ENCODE results near the gene PDE8A.

The PDE8A gene

GRCh38 chr15:85044894-85045293, 63.2 kb downstream of the PDE8A start:
- Histone ChIP-seq H2AFZ (ENCODE audit: low read depth, low read length) (no peak overlapping the region), H3K9me3 (ENCODE audit: low read length) (no peaks in the 10 kb centered on the region), H3K27me3 (ENCODE audit: insufficient read depth, low read length) (no peaks in the 10 kb centered on the region), H3K4me1 (ENCODE audit: insufficient read depth, low read length) (no peaks in the 10 kb centered on the region), H3K36me3 (ENCODE audit: insufficient read depth, low read length) (no peaks in the 10 kb centered on the region), H3K4me3 (ENCODE audit: low read length) (no peak overlapping the region)

DNA sequence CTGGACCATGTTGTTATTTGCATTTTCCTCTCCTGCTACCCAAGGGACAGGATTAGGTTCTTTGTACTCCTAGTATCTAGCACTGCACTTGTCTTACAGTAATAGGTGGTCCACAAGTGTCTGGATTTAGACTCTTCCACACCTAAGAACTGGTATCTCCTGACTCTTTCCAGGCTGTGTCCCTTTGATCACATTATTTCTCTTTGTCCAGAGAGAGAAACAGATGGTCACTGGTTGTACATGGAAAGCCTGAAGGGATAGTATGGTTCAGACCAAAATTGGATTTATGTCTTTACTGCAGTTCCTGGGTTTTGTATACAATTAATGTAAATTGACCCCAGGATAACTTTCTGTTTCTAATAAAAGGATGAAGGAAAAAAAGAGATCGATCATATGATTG, 64.0 kb downstream of the PDE8A start:
- Histone ChIP-seq H3K27me3 (ENCODE audit: insufficient read depth, low read length) (no peaks in the 10 kb centered on the region), H3K4me1 (ENCODE audit: insufficient read depth, low read length) (no peaks in the 10 kb centered on the region), H3K36me3 (ENCODE audit: insufficient read depth, low read length) (no peaks in the 10 kb centered on the region), H3K4me3 (ENCODE audit: low read length) (no peak overlapping the region), H2AFZ (ENCODE audit: low read depth, low read length) (no peak overlapping the region), H3K9me3 (ENCODE audit: low read length) (no peaks in the 10 kb centered on the region)

DNA sequence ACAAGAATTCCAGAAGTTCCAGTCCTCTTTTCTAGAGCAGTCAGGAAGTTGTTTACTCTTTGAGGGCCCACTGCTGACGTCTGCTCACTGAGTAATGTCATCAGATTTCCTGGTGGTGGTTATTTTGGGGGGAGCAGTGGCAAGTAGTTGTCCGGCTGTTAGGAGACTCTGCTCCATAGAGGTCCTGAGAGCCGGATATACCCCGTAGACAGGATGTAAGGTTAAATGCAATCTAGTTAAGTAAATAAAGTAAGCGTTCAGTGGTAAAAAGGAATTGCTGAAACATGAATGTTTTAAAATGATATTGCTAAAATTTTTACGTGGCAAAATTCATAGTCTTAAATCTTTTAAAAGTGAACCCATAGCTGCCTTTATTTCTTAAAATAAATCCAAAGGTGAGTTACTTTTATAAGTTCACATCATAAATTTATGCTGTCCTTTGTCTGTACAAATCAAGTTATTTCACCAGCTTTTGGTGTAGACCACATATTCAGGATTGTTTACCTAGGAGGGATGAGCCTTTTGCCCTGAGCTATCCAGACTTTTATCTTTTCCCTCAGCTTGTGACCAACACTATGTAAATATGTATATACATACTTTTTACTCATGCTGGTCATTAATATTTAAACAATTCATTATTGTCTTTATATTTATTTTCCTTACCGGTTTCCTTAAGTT, 65.8 kb downstream of the PDE8A start:
- Histone ChIP-seq H3K9me3 (ENCODE audit: low read length) (no peaks in the 10 kb centered on the region), H3K36me3 (ENCODE audit: insufficient read depth, low read length) (no peaks in the 10 kb centered on the region), H3K4me3 (ENCODE audit: low read length) (no peak overlapping the region), H2AFZ (ENCODE audit: low read depth, low read length) (no peak overlapping the region), H3K27me3 (ENCODE audit: insufficient read depth, low read length) (no peaks in the 10 kb centered on the region), H3K4me1 (ENCODE audit: insufficient read depth, low read length) (no peaks in the 10 kb centered on the region)

- no peak overlapping the region for H2AFZ ChIP-seq (ENCODE audit: low read depth, low read length)
- H3K36me3 ChIP-seq (ENCODE audit: insufficient read depth, low read length) = no peaks in the 10 kb centered on the region
- no peaks in the 10 kb centered on the region for H3K4me1 ChIP-seq (ENCODE audit: insufficient read depth, low read length)
- H3K9me3 ChIP-seq (ENCODE audit: low read length) = no peaks in the 10 kb centered on the region
- H3K27me3 ChIP-seq (ENCODE audit: insufficient read depth, low read length) = no peaks in the 10 kb centered on the region
- H3K4me3 ChIP-seq (ENCODE audit: low read length) = no peak overlapping the region
Measured at GRCh38 chr15:85048430-85048829, 66.8 kb downstream of the PDE8A start.

GRCh38 chr15:85049805-85050204, 68.1 kb downstream of the PDE8A start:
- Histone ChIP-seq H2AFZ (ENCODE audit: low read depth, low read length) (no peak overlapping the region), H3K4me1 (ENCODE audit: insufficient read depth, low read length) (no peaks in the 10 kb centered on the region), H3K9me3 (ENCODE audit: low read length) (no peaks in the 10 kb centered on the region), H3K36me3 (ENCODE audit: insufficient read depth, low read length) (no peaks in the 10 kb centered on the region), H3K4me3 (ENCODE audit: low read length) (no peak overlapping the region), H3K27me3 (ENCODE audit: insufficient read depth, low read length) (no peaks in the 10 kb centered on the region)

DNA sequence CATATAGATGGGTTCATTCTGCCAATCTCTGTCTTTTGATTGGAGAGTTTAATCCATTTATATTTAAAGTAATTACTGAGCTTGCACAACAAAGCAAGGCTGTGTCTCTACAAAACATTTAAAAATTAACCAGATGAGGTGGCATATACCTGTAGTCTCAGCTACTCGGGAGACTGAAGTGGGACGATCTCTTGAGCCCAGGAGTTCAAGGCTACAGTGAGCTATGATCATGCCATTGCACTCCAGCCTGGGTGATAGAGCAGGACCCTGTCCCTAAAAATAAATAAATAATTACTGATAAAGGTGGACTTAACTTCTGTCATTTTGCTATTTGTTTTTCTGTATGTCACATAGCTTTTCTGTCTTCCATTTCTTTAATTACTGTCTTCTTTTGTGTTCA, 78.1 kb downstream of the PDE8A start:
- H3K4me3 ChIP-seq (ENCODE audit: low read length) = no peak overlapping the region
- no peaks in the 10 kb centered on the region for H3K36me3 ChIP-seq (ENCODE audit: insufficient read depth, low read length)
- no peaks in the 10 kb centered on the region for H3K4me1 ChIP-seq (ENCODE audit: insufficient read depth, low read length)
- H3K27me3 ChIP-seq (ENCODE audit: insufficient read depth, low read length) = no peaks in the 10 kb centered on the region
- H2AFZ ChIP-seq (ENCODE audit: low read depth, low read length) = no peak overlapping the region
- peaks cover 12% of the 10 kb centered on the region for H3K9me3 ChIP-seq (ENCODE audit: low read length)

- Histone ChIP-seq H3K36me3 (ENCODE audit: insufficient read depth, low read length) (no peaks in the 10 kb centered on the region), H3K4me1 (ENCODE audit: insufficient read depth, low read length) (no peaks in the 10 kb centered on the region), H3K27me3 (ENCODE audit: insufficient read depth, low read length) (no peaks in the 10 kb centered on the region), H2AFZ (ENCODE audit: low read depth, low read length) (no peak overlapping the region), H3K9me3 (ENCODE audit: low read length) (peaks cover 10% of the 10 kb centered on the region), H3K4me3 (ENCODE audit: low read length) (no peak overlapping the region)
Measured at GRCh38 chr15:85062560-85062959, 80.9 kb downstream of the PDE8A start.

- peaks cover 10% of the 10 kb centered on the region for H3K9me3 ChIP-seq (ENCODE audit: low read length)
- H3K27me3 ChIP-seq (ENCODE audit: insufficient read depth, low read length) = no peaks in the 10 kb centered on the region
- H3K36me3 ChIP-seq (ENCODE audit: insufficient read depth, low read length) = no peaks in the 10 kb centered on the region
- H3K4me1 ChIP-seq (ENCODE audit: insufficient read depth, low read length) = no peaks in the 10 kb centered on the region
- no peak overlapping the region for H2AFZ ChIP-seq (ENCODE audit: low read depth, low read length)
- H3K4me3 ChIP-seq (ENCODE audit: low read length) = no peak overlapping the region
Measured at GRCh38 chr15:85063088-85063487, 81.4 kb downstream of the PDE8A start.

GRCh38 chr15:85063522-85064079, 81.9 kb downstream of the PDE8A start:
- no peaks in the 10 kb centered on the region for H3K27me3 ChIP-seq (ENCODE audit: insufficient read depth, low read length)
- no peaks in the 10 kb centered on the region for H3K36me3 ChIP-seq (ENCODE audit: insufficient read depth, low read length)
- H3K4me1 ChIP-seq (ENCODE audit: insufficient read depth, low read length) = no peaks in the 10 kb centered on the region
- H3K4me3 ChIP-seq (ENCODE audit: low read length) = no peak overlapping the region
- H2AFZ ChIP-seq (ENCODE audit: low read depth, low read length) = no peak overlapping the region
- H3K9me3 ChIP-seq (ENCODE audit: low read length) = peaks cover 10% of the 10 kb centered on the region

DNA sequence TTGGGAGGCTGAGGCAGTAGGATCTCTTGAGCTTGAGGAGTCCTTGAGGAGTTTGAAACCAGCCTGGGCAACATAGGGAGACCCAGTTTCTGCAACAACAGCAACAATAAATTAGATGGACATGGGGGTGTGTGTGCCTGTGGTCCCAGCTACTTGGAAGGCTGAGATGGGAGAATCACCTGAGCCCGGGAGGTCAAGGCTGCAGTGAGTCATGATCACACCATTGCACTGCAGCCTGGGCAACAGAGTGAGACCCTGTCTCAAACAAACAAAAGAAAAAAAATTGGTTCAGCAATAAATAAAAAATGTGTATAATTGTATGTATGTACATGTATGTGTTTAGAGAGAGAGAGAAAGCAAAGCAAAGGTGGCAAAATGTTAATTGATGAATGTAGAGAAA, 83.1 kb downstream of the PDE8A start:
- Histone ChIP-seq H3K4me3 (ENCODE audit: low read length) (no peak overlapping the region), H3K27me3 (ENCODE audit: insufficient read depth, low read length) (no peaks in the 10 kb centered on the region), H3K4me1 (ENCODE audit: insufficient read depth, low read length) (no peaks in the 10 kb centered on the region), H3K36me3 (ENCODE audit: insufficient read depth, low read length) (no peaks in the 10 kb centered on the region), H2AFZ (ENCODE audit: low read depth, low read length) (no peak overlapping the region), H3K9me3 (ENCODE audit: low read length) (peaks cover 10% of the 10 kb centered on the region)

DNA sequence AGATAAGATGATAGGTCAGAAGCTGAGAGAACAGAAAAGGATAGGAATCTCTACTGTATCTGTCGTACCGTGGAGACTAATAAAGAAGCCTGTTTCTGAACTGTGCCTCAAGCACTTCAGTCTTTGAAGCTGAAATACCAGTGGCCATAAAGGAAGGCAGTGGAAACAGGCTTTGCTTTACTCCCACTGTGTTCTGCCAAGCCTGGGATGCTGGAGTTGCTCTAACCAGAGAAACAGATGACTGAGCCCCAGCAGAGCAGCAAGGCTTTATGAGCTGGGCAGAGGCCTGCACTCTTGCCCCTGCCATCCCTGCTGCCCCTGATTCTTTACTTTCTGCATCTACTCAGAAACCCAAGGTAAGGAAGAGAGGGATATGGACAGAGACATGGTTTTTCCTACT, 89.4 kb downstream of the PDE8A start:
- H3K27me3 ChIP-seq (ENCODE audit: insufficient read depth, low read length) = no peaks in the 10 kb centered on the region
- peaks cover 3% of the 10 kb centered on the region for H3K4me1 ChIP-seq (ENCODE audit: insufficient read depth, low read length)
- no peak overlapping the region for H3K4me3 ChIP-seq (ENCODE audit: low read length)
- H3K36me3 ChIP-seq (ENCODE audit: insufficient read depth, low read length) = no peaks in the 10 kb centered on the region
- H3K9me3 ChIP-seq (ENCODE audit: low read length) = no peaks in the 10 kb centered on the region
- no peak overlapping the region for H2AFZ ChIP-seq (ENCODE audit: low read depth, low read length)

DNA sequence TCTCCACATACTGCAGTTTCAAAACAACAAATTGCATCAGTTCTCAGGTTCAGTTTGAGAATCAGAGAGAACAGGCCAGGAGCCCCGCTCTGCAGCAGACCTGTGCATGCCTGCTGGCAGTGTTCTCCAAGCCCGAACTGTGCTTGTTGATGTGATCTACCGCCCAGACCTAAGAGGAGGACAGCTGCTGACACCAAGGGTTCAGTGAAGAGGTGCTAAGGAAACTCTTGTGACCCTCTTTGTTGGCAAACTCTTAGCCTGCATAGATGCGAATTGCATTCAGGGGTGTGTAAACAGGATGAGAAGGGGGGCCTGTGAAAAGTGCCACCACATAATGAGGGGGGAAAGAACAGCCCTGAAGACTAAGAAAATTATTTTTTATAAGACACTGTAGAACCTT, 89.8 kb downstream of the PDE8A start:
- no peaks in the 10 kb centered on the region for H3K9me3 ChIP-seq (ENCODE audit: low read length)
- H3K4me1 ChIP-seq (ENCODE audit: insufficient read depth, low read length) = peaks cover 3% of the 10 kb centered on the region
- H3K36me3 ChIP-seq (ENCODE audit: insufficient read depth, low read length) = no peaks in the 10 kb centered on the region
- no peak overlapping the region for H2AFZ ChIP-seq (ENCODE audit: low read depth, low read length)
- no peaks in the 10 kb centered on the region for H3K27me3 ChIP-seq (ENCODE audit: insufficient read depth, low read length)
- no peak overlapping the region for H3K4me3 ChIP-seq (ENCODE audit: low read length)

DNA sequence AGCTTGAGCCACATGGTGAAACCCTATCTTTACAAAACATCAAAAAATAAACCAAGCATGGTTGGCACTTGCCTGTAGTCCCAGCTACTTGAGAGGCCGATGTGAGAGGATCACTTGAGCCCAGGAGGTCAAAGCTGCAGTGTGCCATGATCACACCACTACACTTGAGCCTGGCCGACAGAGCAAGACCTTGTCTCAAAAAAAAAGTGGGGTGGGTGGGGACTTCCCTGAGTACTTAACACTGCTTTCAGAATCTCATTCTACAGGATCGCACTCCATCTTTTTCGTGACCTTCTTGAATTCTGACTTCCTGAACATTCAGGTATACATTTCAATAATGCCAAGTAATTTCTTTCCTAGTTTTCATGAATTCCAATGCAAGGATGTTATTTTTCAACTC, 91.3 kb downstream of the PDE8A start:
- no peaks in the 10 kb centered on the region for H3K9me3 ChIP-seq (ENCODE audit: low read length)
- H3K36me3 ChIP-seq (ENCODE audit: insufficient read depth, low read length) = no peaks in the 10 kb centered on the region
- H3K4me1 ChIP-seq (ENCODE audit: insufficient read depth, low read length) = peaks cover 3% of the 10 kb centered on the region
- H2AFZ ChIP-seq (ENCODE audit: low read depth, low read length) = no peak overlapping the region
- H3K27me3 ChIP-seq (ENCODE audit: insufficient read depth, low read length) = no peaks in the 10 kb centered on the region
- H3K4me3 ChIP-seq (ENCODE audit: low read length) = no peak overlapping the region
